Gastrocnemius medialis (tissue), 4 donors: ENCODE measurements around the gene CELF3.

ENCODE experiments used
- POLR2A ChIP-seq, 2 donors: fragments of 450-650 bp; IDR thresholded peaks; one replicate each; pipeline ENCODE4 v1.6.1; 2017; ENCODE audit warnings: antibody characterized with exemption in 2 of 2, mild to moderate bottlenecking in 2 of 2, moderate library complexity in 2 of 2
- TF ChIP-seq, protein P1 (sequence below), 5 experiments: fragments of 450-650 bp in 3 of 5; fragments of 200-600 bp in 2 of 5; sonication (generic) in 2 of 5; IDR thresholded peaks in 4 of 5; conservative IDR thresholded peaks in 1 of 5; 1 replicate in 4 of 5; 2 replicates in 1 of 5; pipeline ENCODE4 v1.5.1; 2016 to 2019; ENCODE audit warnings: antibody characterized with exemption in 5 of 5, mild to moderate bottlenecking in 3 of 5, moderate library complexity in 3 of 5

DNA sequence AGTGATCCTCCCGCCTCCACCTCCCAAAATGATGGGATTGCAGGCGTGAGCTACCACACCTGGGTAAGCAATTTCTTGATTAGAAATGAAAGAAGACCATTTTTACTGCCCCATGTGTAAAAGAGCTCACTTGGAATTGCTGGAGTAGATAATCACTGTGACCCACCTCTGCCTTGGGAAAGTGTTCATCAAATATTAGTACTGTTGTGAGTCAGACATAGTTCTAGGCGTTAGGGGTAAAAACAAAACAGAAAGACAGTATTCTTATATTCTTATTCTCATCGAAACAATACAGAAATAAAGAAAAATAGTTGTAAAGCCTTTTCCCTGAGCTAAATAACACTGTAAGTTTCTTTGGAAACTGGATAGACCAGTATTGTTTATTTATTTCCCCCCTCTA, 36.2 kb downstream of the CELF3 start:
- TF ChIP-seq, protein P1, sequence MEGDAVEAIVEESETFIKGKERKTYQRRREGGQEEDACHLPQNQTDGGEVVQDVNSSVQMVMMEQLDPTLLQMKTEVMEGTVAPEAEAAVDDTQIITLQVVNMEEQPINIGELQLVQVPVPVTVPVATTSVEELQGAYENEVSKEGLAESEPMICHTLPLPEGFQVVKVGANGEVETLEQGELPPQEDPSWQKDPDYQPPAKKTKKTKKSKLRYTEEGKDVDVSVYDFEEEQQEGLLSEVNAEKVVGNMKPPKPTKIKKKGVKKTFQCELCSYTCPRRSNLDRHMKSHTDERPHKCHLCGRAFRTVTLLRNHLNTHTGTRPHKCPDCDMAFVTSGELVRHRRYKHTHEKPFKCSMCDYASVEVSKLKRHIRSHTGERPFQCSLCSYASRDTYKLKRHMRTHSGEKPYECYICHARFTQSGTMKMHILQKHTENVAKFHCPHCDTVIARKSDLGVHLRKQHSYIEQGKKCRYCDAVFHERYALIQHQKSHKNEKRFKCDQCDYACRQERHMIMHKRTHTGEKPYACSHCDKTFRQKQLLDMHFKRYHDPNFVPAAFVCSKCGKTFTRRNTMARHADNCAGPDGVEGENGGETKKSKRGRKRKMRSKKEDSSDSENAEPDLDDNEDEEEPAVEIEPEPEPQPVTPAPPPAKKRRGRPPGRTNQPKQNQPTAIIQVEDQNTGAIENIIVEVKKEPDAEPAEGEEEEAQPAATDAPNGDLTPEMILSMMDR (IDR thresholded peaks at IDR 0.05 in 4 of 5, conservative IDR thresholded peaks at IDR 0.05 in 1 of 5): no peak
- TF ChIP-seq POLR2A (IDR thresholded peaks at IDR 0.05): no peak
